Omental fat pad (tissue), 4 donors: ENCODE measurements around the gene TSPYL1. TPM values are rescaled to one million over a fixed set of nuclear protein-coding genes. Genes with fewer than 3 reads are reported as not detected.
A peak's percentile ranks its signal among the peaks of the same experiment; 100 is the strongest.
"Not testable (repeated sequence)": the region's sequence is repeated elsewhere in the genome, so short reads cannot be mapped to it uniquely, and the experiment has no call there.

Experiments
- ATAC-seq: fragments of 150-250 bp; one replicate; pipeline ENCODE4 v1.9.1; 2016; ENCODE audit warnings: mild to moderate bottlenecking, moderate library complexity; ENCODE audit not compliant: low FRiP score
- DNase-seq: peaks from one replicate; pipeline ENCODE4 v3.0.0-alpha.2; 2019; ENCODE audit warnings: low spot score
- CTCF ChIP-seq, 3 donors: fragments of 450-650 bp; IDR thresholded peaks; one replicate each; pipeline ENCODE4 v1.5.1; 2016 to 2017; ENCODE audit warnings: antibody characterized with exemption in 3 of 3, mild to moderate bottlenecking in 3 of 3, moderate library complexity in 2 of 3
- total RNA-seq, 4 donors: library from RNA; depleted of rRNA; stranded (reverse); fragments of >200 nt; gene quantifications; one replicate each; pipeline ENCODE4 v1.1.0, GENCODE V29; 2016

The TSPYL1 gene
- total RNA-seq, 4 donors from 2014 or later, result 43.5 to 94.0 (median 65.1) TPM

- TF ChIP-seq CTCF (IDR thresholded peaks at IDR 0.05), result no peak
- no peak for DNase-seq
- ATAC-seq, result no peak
Observed at GRCh38 chr6:116323863-116324262, 44.1 kb upstream of the TSPYL1 start.

GRCh38 chr6:116321933-116322332, 42.2 kb upstream of the TSPYL1 start:
- not testable (repeated sequence) for DNase-seq

GRCh38 chr6:116316772-116317467, 37.2 kb upstream of the TSPYL1 start:
- TF ChIP-seq CTCF (IDR thresholded peaks at IDR 0.05), result no peak
- peak; percentile 82 for ATAC-seq
- DNase-seq, result no peak

More at GRCh38 chr6:116321933-116322332, 42.2 kb upstream of the TSPYL1 start:
- ATAC-seq, result not testable (repeated sequence)

GRCh38 chr6:116314878-116315277, 35.1 kb upstream of the TSPYL1 start:
- no peak for DNase-seq
- no peak for TF ChIP-seq CTCF (IDR thresholded peaks at IDR 0.05)
- no peak for ATAC-seq

- TF ChIP-seq CTCF (IDR thresholded peaks at IDR 0.05), result no peak
- DNase-seq (no peak), ATAC-seq (no peak)
Observed at GRCh38 chr6:116314218-116314617, 34.5 kb upstream of the TSPYL1 start.

- no peak for TF ChIP-seq CTCF (IDR thresholded peaks at IDR 0.05)
- DNase-seq (no peak), ATAC-seq (no peak)
Observed at GRCh38 chr6:116313101-116313776, 33.5 kb upstream of the TSPYL1 start.

GRCh38 chr6:116309657-116310056, 29.9 kb upstream of the TSPYL1 start:
- TF ChIP-seq CTCF (IDR thresholded peaks at IDR 0.05), result no peak
- no peak for DNase-seq
- no peak for ATAC-seq
